Measurements from ENCODE around the gene BLM.

DNA sequence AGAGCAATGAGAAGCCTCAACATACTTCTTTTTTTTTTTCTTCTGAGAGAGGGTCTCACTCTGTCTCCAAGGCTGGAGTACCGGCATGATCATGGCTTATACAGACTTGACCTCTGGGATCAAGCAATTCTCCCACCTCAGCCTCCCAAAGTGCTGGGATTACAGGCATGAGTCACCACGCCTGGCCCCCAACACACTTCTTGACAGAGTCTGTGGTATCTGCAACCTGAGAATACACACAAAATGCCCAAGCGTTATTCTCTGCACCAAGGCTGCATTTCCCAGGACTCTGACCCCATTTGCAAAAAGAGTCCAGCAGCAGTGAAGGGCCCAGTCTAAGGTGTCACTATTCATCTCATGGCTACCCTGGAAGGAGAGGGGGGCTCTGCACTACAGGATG lies 42.7 kb upstream of the BLM start:
- TF ChIP-seq, protein P1, sequence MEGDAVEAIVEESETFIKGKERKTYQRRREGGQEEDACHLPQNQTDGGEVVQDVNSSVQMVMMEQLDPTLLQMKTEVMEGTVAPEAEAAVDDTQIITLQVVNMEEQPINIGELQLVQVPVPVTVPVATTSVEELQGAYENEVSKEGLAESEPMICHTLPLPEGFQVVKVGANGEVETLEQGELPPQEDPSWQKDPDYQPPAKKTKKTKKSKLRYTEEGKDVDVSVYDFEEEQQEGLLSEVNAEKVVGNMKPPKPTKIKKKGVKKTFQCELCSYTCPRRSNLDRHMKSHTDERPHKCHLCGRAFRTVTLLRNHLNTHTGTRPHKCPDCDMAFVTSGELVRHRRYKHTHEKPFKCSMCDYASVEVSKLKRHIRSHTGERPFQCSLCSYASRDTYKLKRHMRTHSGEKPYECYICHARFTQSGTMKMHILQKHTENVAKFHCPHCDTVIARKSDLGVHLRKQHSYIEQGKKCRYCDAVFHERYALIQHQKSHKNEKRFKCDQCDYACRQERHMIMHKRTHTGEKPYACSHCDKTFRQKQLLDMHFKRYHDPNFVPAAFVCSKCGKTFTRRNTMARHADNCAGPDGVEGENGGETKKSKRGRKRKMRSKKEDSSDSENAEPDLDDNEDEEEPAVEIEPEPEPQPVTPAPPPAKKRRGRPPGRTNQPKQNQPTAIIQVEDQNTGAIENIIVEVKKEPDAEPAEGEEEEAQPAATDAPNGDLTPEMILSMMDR (IDR thresholded peaks at IDR 0.05): no peak
- TF ChIP-seq POLR2AphosphoS5 (IDR thresholded peaks at IDR 0.05) (no peak), POLR2A (IDR thresholded peaks at IDR 0.05) (no peak), EP300 (IDR thresholded peaks at IDR 0.05) (no peak)
